GM18861 (cell line): ENCODE measurements around the gene THOC5.
"Not testable (repeated sequence)": the region's sequence is repeated elsewhere in the genome, so short reads cannot be mapped to it uniquely, and the experiment has no call there.

Experiments used
- ATAC-seq: cut with Tn5 transposase; IDR thresholded peaks from one replicate; pipeline ENCODE4 v1.9.1; 2021; ENCODE audit not compliant: unreplicated experiment

Gene THOC5

GRCh38 chr22:29511126-29511862 is 42.3 kb downstream of the THOC5 start:
- ATAC-seq: no peak

- no peak for ATAC-seq
Observed at GRCh38 chr22:29510542-29510941, 43.0 kb downstream of the THOC5 start.

- no peak for ATAC-seq
Observed at GRCh38 chr22:29509815-29510214, 43.7 kb downstream of the THOC5 start.

- ATAC-seq: no peak
Observed at GRCh38 chr22:29509298-29509697, 44.3 kb downstream of the THOC5 start.

- no peak for ATAC-seq
Observed at GRCh38 chr22:29503811-29504372, 49.7 kb downstream of the THOC5 start.

- ATAC-seq: no peak
Observed at GRCh38 chr22:29499852-29500251, 53.7 kb downstream of the THOC5 start.

GRCh38 chr22:29493636-29494035 is 59.9 kb downstream of the THOC5 start:
- ATAC-seq: no peak

GRCh38 chr22:29491012-29491411 is 62.5 kb downstream of the THOC5 start:
- ATAC-seq: no peak

GRCh38 chr22:29489127-29489780 is 64.3 kb downstream of the THOC5 start:
- not testable (repeated sequence) for ATAC-seq

GRCh38 chr22:29487426-29487986 is 66.1 kb downstream of the THOC5 start:
- ATAC-seq: no peak

GRCh38 chr22:29485448-29485847 is 68.1 kb downstream of the THOC5 start:
- ATAC-seq: no peak

GRCh38 chr22:29484642-29485041 is 68.9 kb downstream of the THOC5 start:
- no peak for ATAC-seq

- ATAC-seq: no peak
Observed at GRCh38 chr22:29483254-29483653, 70.3 kb downstream of the THOC5 start.

GRCh38 chr22:29482726-29483125 is 70.8 kb downstream of the THOC5 start:
- no peak for ATAC-seq

- no peak for ATAC-seq
Observed at GRCh38 chr22:29482253-29482652, 71.3 kb downstream of the THOC5 start.

GRCh38 chr22:29481265-29482000 is 72.1 kb downstream of the THOC5 start:
- no peak for ATAC-seq

GRCh38 chr22:29480512-29481264 is 72.9 kb downstream of the THOC5 start:
- no peak for ATAC-seq

- ATAC-seq: no peak
Observed at GRCh38 chr22:29480262-29480511, 73.4 kb downstream of the THOC5 start.

GRCh38 chr22:29479417-29480261 is 73.9 kb downstream of the THOC5 start, which contains the start of gene NEFH:
NEFH (plus strand) TSS chr22:29480218; CDS start chr22:29480263, 45 bp downstream.
- no peak for ATAC-seq
